DMS 273 (cell line): ENCODE data around the gene CHRDL1.
"Not testable (repeated sequence)": the region's sequence is repeated elsewhere in the genome, so short reads cannot be mapped to it uniquely, and the experiment has no call there.

ENCODE experiments used
- DNase-seq: peaks from one replicate; lab custom pipeline; 2025; ENCODE audit not compliant: unreplicated experiment; lab: John Stamatoyannopoulos, UW

The CHRDL1 gene

GRCh38 chrX:110667706-110668105 is 127.9 kb downstream of the CHRDL1 start:
- DNase-seq = no peak

- peak; percentile 71 for DNase-seq
Measured at GRCh38 chrX:110665223-110666002, 130.2 kb downstream of the CHRDL1 start.

- DNase-seq = no peak
Measured at GRCh38 chrX:110657073-110657472, 138.5 kb downstream of the CHRDL1 start.

- not testable (repeated sequence) for DNase-seq
Measured at GRCh38 chrX:110654280-110654679, 141.3 kb downstream of the CHRDL1 start.

- no peak for DNase-seq
Measured at GRCh38 chrX:110646386-110646785, 149.2 kb downstream of the CHRDL1 start.
